GM13977 (cell line): ENCODE results near the gene CARD9.

Source experiments
- DNase-seq: peaks from one replicate; pipeline ENCODE4 v3.0.0; 2012; ENCODE audit warnings: low spot score
- in situ Hi-C: fragments of 300-500 bp; cut with MboI; formaldehyde crosslinking; loops from one replicate; pipeline ENCODE4 v1.12.0; 2022; ENCODE audit warnings: low sequenced_read_pairs, low pct_unique_long_range_greater_than_20kb, mixed read lengths, inconsistent platforms; ENCODE audit not compliant: unreplicated experiment
- TF ChIP-seq, protein P1 (sequence below): IDR thresholded peaks from 2 replicates; pipeline ENCODE4 v1.5.1; 2012; ENCODE audit warnings: mild to moderate bottlenecking, control low read depth; ENCODE audit not compliant: insufficient read depth; ENCODE audit errors: extremely low read depth, missing control alignments

The CARD9 gene

DNA sequence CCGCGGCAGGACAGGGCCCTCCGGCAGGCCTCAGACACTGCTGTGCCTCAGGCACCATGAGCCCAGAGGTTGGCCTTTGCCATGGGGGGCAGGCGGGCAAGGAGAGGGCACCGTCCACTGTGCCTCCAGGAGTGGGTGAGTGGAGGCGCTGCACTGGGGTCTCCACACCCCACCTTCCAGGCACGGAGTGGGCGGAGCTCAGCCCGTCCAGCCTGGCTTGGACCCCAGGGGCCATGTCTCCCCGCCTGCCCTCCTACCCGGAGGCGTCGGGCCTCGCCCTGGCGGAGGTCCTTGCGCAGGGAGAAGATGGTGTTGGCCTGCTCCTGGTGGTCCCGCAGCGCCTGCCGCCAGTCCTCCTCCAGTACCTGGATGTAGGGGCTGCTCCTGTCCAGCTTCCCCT is 3.4 kb downstream of the CARD9 start:
- no peak for DNase-seq
- TF ChIP-seq, protein P1, sequence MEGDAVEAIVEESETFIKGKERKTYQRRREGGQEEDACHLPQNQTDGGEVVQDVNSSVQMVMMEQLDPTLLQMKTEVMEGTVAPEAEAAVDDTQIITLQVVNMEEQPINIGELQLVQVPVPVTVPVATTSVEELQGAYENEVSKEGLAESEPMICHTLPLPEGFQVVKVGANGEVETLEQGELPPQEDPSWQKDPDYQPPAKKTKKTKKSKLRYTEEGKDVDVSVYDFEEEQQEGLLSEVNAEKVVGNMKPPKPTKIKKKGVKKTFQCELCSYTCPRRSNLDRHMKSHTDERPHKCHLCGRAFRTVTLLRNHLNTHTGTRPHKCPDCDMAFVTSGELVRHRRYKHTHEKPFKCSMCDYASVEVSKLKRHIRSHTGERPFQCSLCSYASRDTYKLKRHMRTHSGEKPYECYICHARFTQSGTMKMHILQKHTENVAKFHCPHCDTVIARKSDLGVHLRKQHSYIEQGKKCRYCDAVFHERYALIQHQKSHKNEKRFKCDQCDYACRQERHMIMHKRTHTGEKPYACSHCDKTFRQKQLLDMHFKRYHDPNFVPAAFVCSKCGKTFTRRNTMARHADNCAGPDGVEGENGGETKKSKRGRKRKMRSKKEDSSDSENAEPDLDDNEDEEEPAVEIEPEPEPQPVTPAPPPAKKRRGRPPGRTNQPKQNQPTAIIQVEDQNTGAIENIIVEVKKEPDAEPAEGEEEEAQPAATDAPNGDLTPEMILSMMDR = no peak
- in situ Hi-C loops = no loop called here

DNA sequence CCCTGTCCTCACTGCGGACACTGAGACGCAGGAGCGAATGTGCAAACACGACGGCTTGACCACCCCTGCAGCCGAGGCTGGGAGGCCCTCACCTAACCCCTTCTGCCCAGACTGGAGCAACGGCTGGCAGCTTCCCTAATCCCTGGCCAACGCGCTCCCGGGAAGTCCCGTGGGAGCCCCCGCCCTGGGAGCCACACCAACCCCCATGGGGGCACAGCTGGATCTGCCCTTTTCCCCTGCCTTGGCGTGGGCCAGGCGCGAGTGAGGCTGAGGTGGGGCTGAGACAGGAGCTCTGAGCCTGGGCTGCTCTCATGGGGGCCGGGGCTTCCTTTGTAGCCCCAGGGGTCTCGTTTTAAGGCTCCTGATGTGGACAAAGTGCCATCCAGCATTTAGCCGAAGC is 5.3 kb downstream of the CARD9 start:
- in situ Hi-C loops = no loop called here
- no peak for DNase-seq
- TF ChIP-seq, protein P1 = no peak

DNA sequence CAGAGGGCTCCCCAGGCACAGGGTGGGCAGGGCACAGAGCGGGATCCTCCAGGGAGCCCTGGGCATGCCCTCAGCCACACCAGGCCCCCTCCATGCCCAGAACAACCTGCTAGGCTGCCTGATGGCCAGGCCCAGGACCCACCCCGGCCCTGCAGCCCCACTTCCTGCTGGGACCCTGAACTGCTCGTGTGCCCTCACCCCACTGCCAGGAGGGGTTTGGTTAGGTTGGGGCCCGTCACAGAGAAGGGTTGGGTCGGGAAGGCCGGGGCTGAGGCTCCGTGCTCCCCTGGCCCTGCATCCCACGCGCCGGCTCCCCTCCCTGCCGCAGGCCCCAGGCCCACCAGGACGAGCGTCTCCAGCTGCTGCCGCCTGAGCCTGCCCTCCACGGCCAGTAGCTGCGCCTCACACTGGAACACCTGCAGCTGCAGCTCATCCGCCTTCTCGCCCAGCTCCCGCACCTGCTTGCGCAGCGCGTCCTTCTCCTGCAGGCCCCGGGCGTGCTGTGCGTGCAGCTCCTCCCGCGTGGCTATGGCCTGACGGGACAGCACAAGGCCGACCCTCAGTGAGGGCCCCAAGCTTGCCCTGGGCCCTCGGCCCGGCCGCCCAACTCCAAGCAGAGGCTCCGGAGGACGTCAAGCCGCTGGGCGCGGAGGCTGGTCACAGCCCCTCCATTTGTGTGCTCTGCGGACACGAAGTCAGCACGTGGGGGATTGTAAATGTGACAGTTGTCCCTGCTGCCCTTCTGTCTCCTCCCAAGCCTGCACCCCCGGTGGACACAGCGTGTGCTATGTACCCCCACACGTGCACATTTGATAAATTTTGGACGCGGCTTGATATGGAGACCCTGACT is 5.9 kb downstream of the CARD9 start:
- TF ChIP-seq, protein P1 = no peak
- in situ Hi-C loops = no loop called here
- DNase-seq = no peak

DNA sequence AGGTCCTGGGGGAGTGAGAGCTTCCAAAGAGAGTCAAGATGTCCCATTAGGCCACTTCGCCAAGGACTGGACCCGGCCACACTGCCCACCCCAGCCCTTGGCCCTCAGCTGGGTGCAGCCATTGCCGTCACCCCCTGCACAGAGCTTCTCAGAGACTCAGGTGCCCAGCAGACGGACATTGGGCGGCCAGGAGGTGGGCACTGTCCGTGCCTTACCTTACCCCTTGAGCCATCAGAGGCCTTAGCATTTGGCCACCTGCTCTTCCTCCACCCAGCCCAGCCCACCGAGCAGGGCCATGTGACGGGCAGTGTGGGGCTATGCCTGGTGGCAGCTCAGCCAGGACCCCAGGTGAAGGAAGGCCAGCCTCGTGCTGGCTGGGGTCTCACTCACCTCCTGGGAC is 6.6 kb downstream of the CARD9 start:
- in situ Hi-C loops = no loop called here
- TF ChIP-seq, protein P1 = no peak
- no peak for DNase-seq

DNA sequence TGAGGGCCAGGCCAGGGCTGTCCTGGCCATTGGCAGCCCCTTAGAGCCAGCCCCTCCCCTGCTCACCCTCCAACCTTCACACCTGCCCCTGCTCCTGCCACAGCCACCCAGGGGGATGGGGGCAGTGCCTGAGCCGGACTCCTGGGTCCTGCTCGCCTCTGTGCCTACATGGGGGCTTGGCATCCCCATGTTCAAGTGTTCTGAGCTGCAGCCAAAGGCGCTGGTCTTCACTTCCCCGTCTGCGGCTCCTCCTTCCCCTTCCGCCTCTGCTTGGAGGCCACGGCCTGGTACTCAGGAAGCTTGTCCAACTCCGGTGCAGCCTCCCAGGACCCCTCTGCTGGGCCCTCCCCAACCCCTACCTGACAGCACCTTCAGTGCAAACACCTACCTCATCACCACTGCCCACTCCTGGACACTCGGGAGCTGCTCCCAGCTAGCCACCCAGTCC is 7.7 kb downstream of the CARD9 start:
- in situ Hi-C loops = no loop called here
- TF ChIP-seq, protein P1 = no peak
- no peak for DNase-seq

DNA sequence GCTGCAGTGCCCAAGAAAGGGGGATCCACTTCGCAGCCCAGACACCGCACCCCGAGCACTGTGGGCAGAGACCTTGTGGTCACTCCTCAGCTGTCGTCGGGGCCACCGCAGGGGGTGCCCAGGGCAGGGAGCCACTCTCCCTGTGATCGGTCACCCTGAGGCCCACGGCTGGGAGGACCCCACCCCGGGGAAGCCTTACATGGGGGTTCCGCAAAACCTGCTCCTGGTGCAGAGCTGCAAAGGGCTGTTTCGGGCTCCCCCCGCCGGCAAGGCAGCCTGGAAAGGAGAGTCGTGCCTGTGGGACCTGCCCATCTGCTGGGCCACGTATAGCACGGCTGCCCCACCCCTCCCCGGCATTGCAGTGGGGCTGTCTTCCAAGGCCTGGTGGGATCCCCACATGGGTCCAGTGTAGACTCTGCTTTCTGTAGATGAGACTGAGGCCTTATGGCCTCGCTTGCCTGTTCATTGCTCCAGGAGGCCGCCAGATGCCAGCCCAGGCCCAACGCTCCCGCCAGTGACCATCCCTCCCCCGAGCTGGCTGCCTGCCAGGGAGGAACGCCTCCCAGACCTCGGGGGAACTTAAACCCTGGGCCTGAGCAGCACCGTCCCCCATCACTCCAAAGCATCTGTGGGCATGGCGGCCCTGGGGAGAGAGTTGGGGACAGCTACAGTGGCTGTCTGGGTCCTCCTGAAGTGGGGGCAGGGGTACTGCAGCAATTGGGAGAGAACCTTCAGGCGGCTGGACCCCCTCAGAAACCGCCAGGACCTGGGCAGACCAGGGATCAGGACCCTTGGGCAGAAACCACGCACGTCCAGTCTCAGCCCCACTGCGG is 8.3 kb downstream of the CARD9 start:
- TF ChIP-seq, protein P1 = no peak
- DNase-seq = no peak
- in situ Hi-C loops = no loop called here
